NCI-H1105 treated with DMSO at 0.1 percent for 48 hours (cell line): Measurements from ENCODE around the gene CYP27B1.

Experiments
- DNase-seq: peaks from one replicate; lab custom pipeline; 2025; lab: John Stamatoyannopoulos, UW

Gene CYP27B1

GRCh38 chr12:57766464-57767304 is at the start of gene CYP27B1:
Gene CYP27B1, minus strand, starts transcription at chr12:57767078. Its CDS starts 37 bp downstream, at chr12:57767041.
- DNase-seq: peak; percentile 38

GRCh38 chr12:57816001-57816854 is 49.4 kb upstream of the CYP27B1 start:
- DNase-seq: no peak

- peak; percentile 85 for DNase-seq
Observed at GRCh38 chr12:57815177-57816000, 48.5 kb upstream of the CYP27B1 start.

GRCh38 chr12:57813971-57814772 is 47.3 kb upstream of the CYP27B1 start:
- no peak for DNase-seq

GRCh38 chr12:57813111-57813970 is 46.5 kb upstream of the CYP27B1 start:
- DNase-seq: no peak

GRCh38 chr12:57811028-57811755 is 44.3 kb upstream of the CYP27B1 start:
- no peak for DNase-seq

GRCh38 chr12:57810450-57810849 is 43.6 kb upstream of the CYP27B1 start:
- no peak for DNase-seq

- DNase-seq: no peak
Observed at GRCh38 chr12:57809425-57809824, 42.5 kb upstream of the CYP27B1 start.

GRCh38 chr12:57808351-57808750 is 41.5 kb upstream of the CYP27B1 start:
- DNase-seq: no peak

GRCh38 chr12:57807285-57807684 is 40.4 kb upstream of the CYP27B1 start:
- DNase-seq: no peak

GRCh38 chr12:57806677-57807076 is 39.8 kb upstream of the CYP27B1 start:
- DNase-seq: no peak

- peak; percentile 24 for DNase-seq
Observed at GRCh38 chr12:57803319-57803893, 36.5 kb upstream of the CYP27B1 start.

GRCh38 chr12:57802607-57803006 is 35.7 kb upstream of the CYP27B1 start:
- no peak for DNase-seq

- DNase-seq: no peak
Observed at GRCh38 chr12:57800965-57801364, 34.1 kb upstream of the CYP27B1 start.

- no peak for DNase-seq
Observed at GRCh38 chr12:57797933-57798332, 31.1 kb upstream of the CYP27B1 start.

- DNase-seq: no peak
Observed at GRCh38 chr12:57796996-57797395, 30.1 kb upstream of the CYP27B1 start.

GRCh38 chr12:57795354-57795753 is 28.5 kb upstream of the CYP27B1 start:
- DNase-seq: no peak

GRCh38 chr12:57793920-57794319 is 27.0 kb upstream of the CYP27B1 start:
- DNase-seq: no peak

- DNase-seq: no peak
Observed at GRCh38 chr12:57783861-57784260, 17.0 kb upstream of the CYP27B1 start.
